GM21528 (cell line): ENCODE results near the gene BBS9.

Experiments used
- ATAC-seq: cut with Tn5 transposase; IDR thresholded peaks from one replicate; pipeline ENCODE4 v1.9.1; 2021; ENCODE audit warnings: mild to moderate bottlenecking, moderate library complexity; ENCODE audit not compliant: unreplicated experiment, low FRiP score

BBS9 gene

GRCh38 chr7:33422141-33422540 is 292.8 kb downstream of the BBS9 start:
- no peak for ATAC-seq

- ATAC-seq = peak; percentile 41
Measured at GRCh38 chr7:33422825-33423645, 293.7 kb downstream of the BBS9 start.

- ATAC-seq = peak; percentile 89
Measured at GRCh38 chr7:33423646-33424020, 294.3 kb downstream of the BBS9 start.

DNA sequence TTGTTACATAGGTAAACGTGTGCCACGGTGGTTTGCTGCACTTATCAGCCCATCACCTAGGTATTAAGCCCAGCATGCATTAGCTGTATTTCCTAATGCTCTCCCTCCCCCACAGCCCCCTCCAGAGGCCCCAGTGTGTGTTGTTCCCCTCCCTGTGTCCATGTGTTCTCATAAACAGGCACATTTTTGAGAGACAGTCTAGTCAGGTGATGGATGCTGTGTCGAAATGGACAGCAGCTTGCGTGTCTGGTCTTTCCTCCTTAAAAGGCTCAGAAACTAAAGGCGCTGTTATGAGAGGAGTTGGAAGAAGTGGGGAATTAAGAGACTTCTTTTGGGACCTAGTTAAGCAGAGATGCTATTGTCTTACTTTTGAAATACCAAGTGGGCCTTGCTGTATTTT is 296.0 kb downstream of the BBS9 start:
- no peak for ATAC-seq

DNA sequence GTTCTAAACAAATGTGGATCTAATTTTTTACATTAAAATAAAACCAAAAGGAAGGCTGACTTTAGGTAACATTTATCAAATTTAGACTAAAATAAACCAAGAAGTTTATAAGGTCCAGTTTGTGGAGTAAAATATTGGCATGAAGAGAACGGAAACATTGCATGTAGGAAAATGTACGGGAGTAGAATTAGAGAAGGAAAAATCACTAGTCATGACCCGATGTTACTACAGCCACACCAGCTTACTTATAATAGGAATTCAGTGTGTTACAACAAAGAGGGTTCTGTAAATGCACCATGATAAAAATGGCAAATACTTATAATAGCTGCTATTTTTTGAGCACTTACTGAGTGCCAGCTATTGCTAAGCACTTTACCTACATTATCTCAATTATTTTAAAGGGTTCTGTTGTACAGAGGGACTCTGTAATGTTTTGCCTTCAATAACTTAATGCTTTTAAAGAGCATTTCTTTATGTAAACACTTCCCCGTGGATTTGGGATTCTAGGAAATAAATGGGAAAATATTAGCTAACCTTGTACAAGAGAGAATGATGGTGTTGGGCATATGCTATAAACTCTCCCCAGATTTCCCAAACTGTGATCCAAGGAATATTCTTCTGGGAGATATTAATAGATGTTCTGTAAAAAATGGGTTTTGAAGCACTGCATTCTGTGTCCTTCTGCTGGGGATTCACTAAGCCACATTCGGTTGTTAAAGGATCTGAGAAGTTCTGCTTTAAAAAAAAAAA is 296.7 kb downstream of the BBS9 start:
- no peak for ATAC-seq

- no peak for ATAC-seq
Measured at GRCh38 chr7:33428415-33428814, 299.1 kb downstream of the BBS9 start.

GRCh38 chr7:33431543-33431942 is 302.2 kb downstream of the BBS9 start:
- ATAC-seq = no peak

DNA sequence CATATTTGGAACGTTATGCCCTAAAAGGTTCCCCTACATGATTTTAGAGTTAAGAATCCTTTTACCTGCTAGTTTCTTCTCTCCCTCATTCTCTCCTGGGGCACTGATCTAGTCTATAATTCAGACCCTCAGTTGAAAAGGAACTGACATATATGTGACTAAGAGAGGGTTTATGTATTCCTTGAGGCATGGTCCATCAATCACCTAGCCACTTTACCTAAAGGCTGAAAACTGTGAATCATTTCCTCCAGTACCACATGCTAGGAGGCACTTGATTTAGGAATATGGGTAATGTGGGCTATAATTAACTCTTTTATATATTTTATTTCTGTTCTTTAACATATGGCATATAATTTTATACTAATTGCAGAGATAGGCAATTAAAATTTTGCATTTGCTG is 303.5 kb downstream of the BBS9 start:
- ATAC-seq = no peak

DNA sequence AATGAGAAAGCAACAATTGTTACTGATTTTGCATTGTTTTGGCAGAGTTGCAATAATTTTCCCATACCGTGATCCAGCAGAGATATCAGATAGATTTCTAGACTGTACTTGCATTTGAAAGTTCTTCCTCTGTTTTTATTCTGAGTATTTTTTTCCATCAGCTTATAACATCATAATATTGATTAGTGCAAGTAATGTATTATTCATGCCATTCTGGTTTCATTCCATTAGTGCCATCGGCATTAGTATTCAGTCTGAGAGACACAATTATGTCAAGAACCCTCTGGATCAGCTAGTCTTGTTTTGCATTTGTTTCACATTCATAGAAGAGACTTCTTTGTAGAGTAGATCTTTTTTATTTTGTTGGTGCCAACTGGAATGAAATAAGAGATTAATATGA is 304.0 kb downstream of the BBS9 start:
- no peak for ATAC-seq

DNA sequence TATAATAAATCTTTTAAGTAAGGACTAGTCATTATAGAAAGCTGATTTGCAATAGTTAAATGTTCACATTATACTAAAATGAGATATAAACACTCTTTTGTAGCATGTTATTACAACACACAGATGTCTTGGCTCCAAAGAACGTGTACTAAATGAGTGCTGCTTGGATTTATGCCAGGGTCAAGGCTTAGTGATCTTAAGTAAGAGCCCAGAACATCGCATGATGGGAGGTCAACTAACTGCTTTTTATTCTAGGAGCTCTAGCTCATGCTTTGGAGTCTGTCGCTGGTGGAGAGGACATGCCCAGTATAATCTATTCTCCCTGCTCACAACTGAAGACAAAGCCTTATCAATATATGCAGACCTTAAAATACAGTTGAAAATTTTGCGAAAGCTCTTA is 315.1 kb downstream of the BBS9 start:
- no peak for ATAC-seq

- no peak for ATAC-seq
Measured at GRCh38 chr7:33446551-33446950, 317.2 kb downstream of the BBS9 start.

- ATAC-seq = no peak
Measured at GRCh38 chr7:33448035-33448434, 318.7 kb downstream of the BBS9 start.

DNA sequence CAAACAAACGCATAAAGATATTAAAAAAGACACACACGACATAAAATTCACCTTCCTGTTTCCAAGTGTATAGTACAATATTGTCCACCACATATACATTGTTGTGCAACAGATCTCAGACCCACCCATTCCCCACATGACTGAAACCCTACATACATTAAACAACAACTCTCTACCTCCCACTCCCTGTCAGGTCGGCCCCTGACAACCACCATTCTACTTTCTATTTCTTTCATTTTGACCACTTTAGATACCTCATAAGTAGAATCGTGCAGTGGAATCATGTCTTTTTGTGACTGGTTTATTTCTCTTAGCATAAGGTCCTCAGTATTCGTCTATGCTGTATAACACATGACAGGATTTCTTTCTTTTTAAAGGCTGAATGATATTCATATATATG is 320.5 kb downstream of the BBS9 start:
- ATAC-seq = no peak

GRCh38 chr7:33452805-33453502 is 323.6 kb downstream of the BBS9 start:
- ATAC-seq = no peak

DNA sequence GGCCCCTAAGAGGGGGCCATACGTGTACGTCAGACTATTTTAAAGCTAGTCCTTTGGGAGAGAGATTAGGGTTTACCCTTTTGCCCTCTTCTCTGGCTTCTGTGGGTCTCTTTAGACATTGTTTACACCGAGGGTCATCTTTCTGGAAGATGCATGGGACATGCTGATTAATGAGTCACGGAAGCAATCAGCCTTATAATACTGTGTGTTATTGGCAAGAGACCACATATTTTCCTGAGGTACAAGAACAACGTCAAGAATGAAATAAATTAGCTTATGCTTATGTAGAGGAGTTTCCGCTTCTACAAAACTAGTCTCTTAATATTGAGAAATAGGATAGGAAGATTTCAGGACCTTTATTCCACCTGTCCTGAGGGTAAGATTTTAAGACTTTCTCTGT is 327.7 kb downstream of the BBS9 start:
- ATAC-seq = no peak

- no peak for ATAC-seq
Measured at GRCh38 chr7:33458581-33458980, 329.2 kb downstream of the BBS9 start.

DNA sequence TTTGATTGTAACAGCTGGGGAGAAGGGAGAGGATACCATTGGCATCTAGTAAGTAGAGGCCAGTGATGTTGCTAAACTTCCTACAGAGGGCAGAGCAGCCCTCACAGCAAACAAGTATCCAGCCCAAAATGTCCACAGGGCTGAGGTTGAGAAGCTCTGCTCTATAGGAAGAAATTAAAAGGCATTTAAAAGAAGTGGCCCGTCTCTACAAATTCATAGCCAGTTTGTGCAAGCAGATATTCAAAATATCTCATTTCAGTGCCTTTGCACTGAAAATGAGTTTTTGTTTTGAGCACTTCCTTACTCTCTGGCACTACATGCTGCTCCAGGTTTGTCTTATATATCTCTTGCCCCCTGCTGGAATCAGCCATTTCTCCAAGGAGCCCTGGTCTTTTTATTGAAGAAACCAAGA is 330.0 kb downstream of the BBS9 start:
- ATAC-seq = no peak

DNA sequence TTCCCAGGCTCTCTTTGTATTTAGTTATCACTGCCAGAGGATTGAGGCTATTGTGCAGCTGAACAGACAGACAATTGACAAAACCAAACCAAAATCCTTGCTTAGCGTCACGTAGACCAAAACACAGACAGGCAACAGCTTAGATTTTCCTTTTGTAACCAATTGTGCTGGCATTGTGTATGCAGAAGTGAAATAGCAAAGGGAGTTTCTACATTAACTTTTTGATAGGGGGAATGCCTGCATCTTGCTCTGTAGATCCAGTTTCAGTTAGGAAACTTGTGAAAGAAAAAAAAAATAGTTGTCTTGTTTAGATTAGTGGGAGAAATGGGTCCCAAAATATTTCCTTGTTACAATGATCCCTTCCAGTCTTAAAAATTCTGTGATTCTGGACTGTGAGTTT is 333.8 kb downstream of the BBS9 start:
- no peak for ATAC-seq

GRCh38 chr7:33466203-33466602 is 336.8 kb downstream of the BBS9 start:
- no peak for ATAC-seq

GRCh38 chr7:33471636-33472242 is 342.4 kb downstream of the BBS9 start:
- no peak for ATAC-seq
